ENCODE measurements around the gene PLCZ1.

Gene PLCZ1

DNA sequence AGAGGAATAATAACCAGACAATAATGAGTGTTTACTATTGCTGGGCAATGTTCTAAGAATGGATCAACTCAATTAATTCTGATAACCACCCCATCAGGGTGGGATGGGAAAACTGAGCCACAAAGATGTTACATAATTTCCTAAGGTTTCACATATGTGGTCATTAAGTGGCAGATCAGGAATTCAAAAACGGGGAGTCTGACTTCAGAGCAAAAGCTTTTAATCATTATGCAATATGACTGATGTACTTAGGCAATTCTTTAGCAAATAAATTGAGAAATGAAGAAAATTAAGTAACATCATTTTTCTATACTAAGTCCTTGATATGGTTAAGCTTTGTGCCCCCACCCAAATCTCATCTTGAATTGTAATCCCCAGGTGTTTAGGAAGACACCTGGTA lies 53.4 kb downstream of the PLCZ1 start:
- no peaks in the 10 kb centered on the region for H3K4me1 ChIP-seq (ENCODE audit: insufficient read depth, low read length)
- TF ChIP-seq, protein P1, sequence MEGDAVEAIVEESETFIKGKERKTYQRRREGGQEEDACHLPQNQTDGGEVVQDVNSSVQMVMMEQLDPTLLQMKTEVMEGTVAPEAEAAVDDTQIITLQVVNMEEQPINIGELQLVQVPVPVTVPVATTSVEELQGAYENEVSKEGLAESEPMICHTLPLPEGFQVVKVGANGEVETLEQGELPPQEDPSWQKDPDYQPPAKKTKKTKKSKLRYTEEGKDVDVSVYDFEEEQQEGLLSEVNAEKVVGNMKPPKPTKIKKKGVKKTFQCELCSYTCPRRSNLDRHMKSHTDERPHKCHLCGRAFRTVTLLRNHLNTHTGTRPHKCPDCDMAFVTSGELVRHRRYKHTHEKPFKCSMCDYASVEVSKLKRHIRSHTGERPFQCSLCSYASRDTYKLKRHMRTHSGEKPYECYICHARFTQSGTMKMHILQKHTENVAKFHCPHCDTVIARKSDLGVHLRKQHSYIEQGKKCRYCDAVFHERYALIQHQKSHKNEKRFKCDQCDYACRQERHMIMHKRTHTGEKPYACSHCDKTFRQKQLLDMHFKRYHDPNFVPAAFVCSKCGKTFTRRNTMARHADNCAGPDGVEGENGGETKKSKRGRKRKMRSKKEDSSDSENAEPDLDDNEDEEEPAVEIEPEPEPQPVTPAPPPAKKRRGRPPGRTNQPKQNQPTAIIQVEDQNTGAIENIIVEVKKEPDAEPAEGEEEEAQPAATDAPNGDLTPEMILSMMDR (IDR thresholded peaks at IDR 0.05; ENCODE audit: borderline replicate concordance, extremely low read depth, low read length, poor library complexity, severe bottlenecking), result no peak
- TF ChIP-seq EZH2 (IDR thresholded peaks at IDR 0.05; ENCODE audit: borderline replicate concordance, low read depth, low read length, severe bottlenecking), result no peak
- no peaks in the 10 kb centered on the region for H3K36me3 ChIP-seq (ENCODE audit: insufficient read depth, low read length)
- no peak overlapping the region for H3K4me3 ChIP-seq (ENCODE audit: low read depth in 1 of 2, low read length in 2 of 2)
- H4K20me1 ChIP-seq (ENCODE audit: insufficient read depth, low read length), result no peaks in the 10 kb centered on the region
- no peak overlapping the region for H2AFZ ChIP-seq (ENCODE audit: low read depth, low read length)
- ATAC-seq (ENCODE audit: insufficient read depth, low read depth) (no peak), DNase-seq (no peak)
- no peak overlapping the region for H3K9ac ChIP-seq (ENCODE audit: low read depth, low read length)
- no peak overlapping the region for H3K27ac ChIP-seq (ENCODE audit: low read length)
- no peaks in the 10 kb centered on the region for H3K9me3 ChIP-seq (ENCODE audit: insufficient read depth, low read length, severe bottlenecking)
- no peaks in the 10 kb centered on the region for H3K27me3 ChIP-seq (ENCODE audit: insufficient read depth, low read length, poor library complexity)
- H3K79me2 ChIP-seq (ENCODE audit: insufficient read depth, low read length), result no peaks in the 10 kb centered on the region
- no peak overlapping the region for H3K4me2 ChIP-seq (ENCODE audit: insufficient read depth, low read length)

DNA sequence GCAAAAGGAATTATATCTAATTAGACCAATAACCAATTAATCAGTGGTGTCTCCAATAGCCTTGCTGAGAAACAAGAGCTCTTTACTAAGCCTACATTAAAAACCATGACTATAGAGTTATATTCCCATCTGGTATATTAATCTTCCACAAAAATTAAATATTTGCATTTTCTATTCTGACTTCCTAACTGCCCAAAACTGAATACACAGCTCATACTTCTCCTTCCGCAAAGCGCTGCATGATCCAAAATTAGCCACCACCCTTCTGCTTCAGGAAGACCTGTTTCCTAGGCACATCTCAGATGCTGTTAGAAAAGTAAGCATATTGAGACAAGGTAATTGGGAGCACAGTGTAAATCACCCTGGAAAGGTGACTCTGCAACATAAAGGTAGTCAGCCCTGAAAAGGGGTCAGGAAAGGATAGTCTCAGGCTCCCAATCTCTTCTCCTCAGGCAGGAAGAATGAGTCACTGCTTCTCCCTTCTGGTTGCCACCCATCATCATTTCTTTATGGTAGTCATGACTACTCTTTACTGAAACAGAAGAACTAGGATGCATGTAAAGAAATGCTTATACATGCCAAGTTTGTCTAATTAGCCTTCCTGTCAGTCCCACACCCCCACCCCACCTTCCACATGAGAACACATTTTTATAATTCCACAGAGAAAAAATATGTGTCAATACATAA lies 54.3 kb downstream of the PLCZ1 start:
- Histone ChIP-seq H3K4me2 (ENCODE audit: insufficient read depth, low read length) (no peak overlapping the region), H4K20me1 (ENCODE audit: insufficient read depth, low read length) (no peaks in the 10 kb centered on the region), H3K9me3 (ENCODE audit: insufficient read depth, low read length, severe bottlenecking) (no peaks in the 10 kb centered on the region), H2AFZ (ENCODE audit: low read depth, low read length) (no peak overlapping the region), H3K27me3 (ENCODE audit: insufficient read depth, low read length, poor library complexity) (no peaks in the 10 kb centered on the region), H3K9ac (ENCODE audit: low read depth, low read length) (no peak overlapping the region), H3K4me3 (ENCODE audit: low read depth in 1 of 2, low read length in 2 of 2) (no peak overlapping the region), H3K4me1 (ENCODE audit: insufficient read depth, low read length) (no peaks in the 10 kb centered on the region), H3K27ac (ENCODE audit: low read length) (no peak overlapping the region), H3K36me3 (ENCODE audit: insufficient read depth, low read length) (no peaks in the 10 kb centered on the region), H3K79me2 (ENCODE audit: insufficient read depth, low read length) (no peaks in the 10 kb centered on the region)
- no peak for ATAC-seq (ENCODE audit: insufficient read depth, low read depth)
- no peak for DNase-seq
- TF ChIP-seq, protein P1 (IDR thresholded peaks at IDR 0.05; ENCODE audit: borderline replicate concordance, extremely low read depth, low read length, poor library complexity, severe bottlenecking), result no peak
- no peak for TF ChIP-seq EZH2 (IDR thresholded peaks at IDR 0.05; ENCODE audit: borderline replicate concordance, low read depth, low read length, severe bottlenecking)

DNA sequence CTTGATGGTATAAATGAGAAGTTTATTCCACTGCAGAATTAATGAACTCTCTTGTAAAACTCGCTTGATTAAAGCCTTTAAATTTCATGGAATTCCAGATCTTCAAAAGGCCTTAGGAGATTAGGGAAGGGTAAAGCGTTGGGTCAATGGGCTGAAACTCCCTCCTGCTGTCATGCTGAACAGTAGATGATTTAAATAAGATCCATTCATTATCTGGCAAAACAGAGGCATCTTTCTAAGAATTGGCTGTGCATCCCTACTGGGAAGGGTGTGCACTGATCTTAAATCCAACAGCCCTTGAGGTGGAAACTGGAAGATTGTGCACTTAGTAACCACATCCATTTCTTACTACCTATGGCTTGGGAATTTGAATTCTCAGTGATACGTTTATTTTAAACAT lies 56.0 kb downstream of the PLCZ1 start:
- no peak overlapping the region for H3K4me2 ChIP-seq (ENCODE audit: insufficient read depth, low read length)
- no peaks in the 10 kb centered on the region for H3K79me2 ChIP-seq (ENCODE audit: insufficient read depth, low read length)
- no peaks in the 10 kb centered on the region for H3K4me1 ChIP-seq (ENCODE audit: insufficient read depth, low read length)
- no peaks in the 10 kb centered on the region for H4K20me1 ChIP-seq (ENCODE audit: insufficient read depth, low read length)
- H3K4me3 ChIP-seq (ENCODE audit: low read depth in 1 of 2, low read length in 2 of 2), result no peak overlapping the region
- H3K36me3 ChIP-seq (ENCODE audit: insufficient read depth, low read length), result no peaks in the 10 kb centered on the region
- no peaks in the 10 kb centered on the region for H3K9me3 ChIP-seq (ENCODE audit: insufficient read depth, low read length, severe bottlenecking)
- no peak overlapping the region for H3K9ac ChIP-seq (ENCODE audit: low read depth, low read length)
- ATAC-seq (ENCODE audit: insufficient read depth, low read depth) (no peak), DNase-seq (no peak)
- no peak for TF ChIP-seq EZH2 (IDR thresholded peaks at IDR 0.05; ENCODE audit: borderline replicate concordance, low read depth, low read length, severe bottlenecking)
- TF ChIP-seq, protein P1 (IDR thresholded peaks at IDR 0.05; ENCODE audit: borderline replicate concordance, extremely low read depth, low read length, poor library complexity, severe bottlenecking), result no peak
- no peaks in the 10 kb centered on the region for H3K27me3 ChIP-seq (ENCODE audit: insufficient read depth, low read length, poor library complexity)
- H2AFZ ChIP-seq (ENCODE audit: low read depth, low read length), result no peak overlapping the region
- no peak overlapping the region for H3K27ac ChIP-seq (ENCODE audit: low read length)

Data from DND-41 (cell line).